ENCODE data around the gene VSTM2B. TPM values are rescaled to one million over a fixed set of nuclear protein-coding genes. Genes with fewer than 3 reads are reported as not detected.

The VSTM2B gene
- total and polyA plus RNA-seq, 2 of the 13 experiments (the other 11 are each of a cell fraction or from before 2014, with no cell fraction given): not detected

- TF ChIP-seq CERS6 (CRISPR knock-in tag; IDR thresholded peaks at IDR 0.05) (no peak), REPIN1 (CRISPR knock-in tag; IDR thresholded peaks at IDR 0.05; ENCODE audit: borderline replicate concordance, low read depth) (no peak), HNF1A (IDR thresholded peaks at IDR 0.05; ENCODE audit: low read depth) (no peak), HNF1A (CRISPR knock-in tag; IDR thresholded peaks at IDR 0.05; ENCODE audit: borderline replicate concordance) (no peak), ZNF205 (CRISPR knock-in tag; IDR thresholded peaks at IDR 0.05) (no peak), ZNF10 (CRISPR knock-in tag; IDR thresholded peaks at IDR 0.05; ENCODE audit: borderline replicate concordance, low read depth) (no peak), FOXJ3 (CRISPR knock-in tag; IDR thresholded peaks at IDR 0.05; ENCODE audit: borderline replicate concordance) (no peak), NONO (IDR thresholded peaks at IDR 0.05) (no peak), NONO (CRISPR knock-in tag; conservative IDR thresholded peaks at IDR 0.05) (no peak), ZBTB42 (CRISPR knock-in tag; IDR thresholded peaks at IDR 0.05) (no peak), BATF2 (CRISPR knock-in tag; IDR thresholded peaks at IDR 0.05) (no peak), SIN3B (IDR thresholded peaks at IDR 0.05; ENCODE audit: low read length) (no peak), ATAD3A (CRISPR knock-in tag; IDR thresholded peaks at IDR 0.05) (no peak)
- TF ChIP-seq, protein P1, sequence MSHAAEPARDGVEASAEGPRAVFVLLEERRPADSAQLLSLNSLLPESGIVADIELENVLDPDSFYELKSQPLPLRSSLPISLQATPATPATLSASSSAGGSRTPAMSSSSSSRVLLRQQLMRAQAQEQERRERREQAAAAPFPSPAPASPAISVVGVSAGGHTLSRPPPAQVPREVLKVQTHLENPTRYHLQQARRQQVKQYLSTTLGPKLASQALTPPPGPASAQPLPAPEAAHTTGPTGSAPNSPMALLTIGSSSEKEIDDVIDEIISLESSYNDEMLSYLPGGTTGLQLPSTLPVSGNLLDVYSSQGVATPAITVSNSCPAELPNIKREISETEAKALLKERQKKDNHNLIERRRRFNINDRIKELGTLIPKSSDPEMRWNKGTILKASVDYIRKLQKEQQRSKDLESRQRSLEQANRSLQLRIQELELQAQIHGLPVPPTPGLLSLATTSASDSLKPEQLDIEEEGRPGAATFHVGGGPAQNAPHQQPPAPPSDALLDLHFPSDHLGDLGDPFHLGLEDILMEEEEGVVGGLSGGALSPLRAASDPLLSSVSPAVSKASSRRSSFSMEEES (CRISPR knock-in tag; IDR thresholded peaks at IDR 0.05): no peak
- TF ChIP-seq, protein P2, sequence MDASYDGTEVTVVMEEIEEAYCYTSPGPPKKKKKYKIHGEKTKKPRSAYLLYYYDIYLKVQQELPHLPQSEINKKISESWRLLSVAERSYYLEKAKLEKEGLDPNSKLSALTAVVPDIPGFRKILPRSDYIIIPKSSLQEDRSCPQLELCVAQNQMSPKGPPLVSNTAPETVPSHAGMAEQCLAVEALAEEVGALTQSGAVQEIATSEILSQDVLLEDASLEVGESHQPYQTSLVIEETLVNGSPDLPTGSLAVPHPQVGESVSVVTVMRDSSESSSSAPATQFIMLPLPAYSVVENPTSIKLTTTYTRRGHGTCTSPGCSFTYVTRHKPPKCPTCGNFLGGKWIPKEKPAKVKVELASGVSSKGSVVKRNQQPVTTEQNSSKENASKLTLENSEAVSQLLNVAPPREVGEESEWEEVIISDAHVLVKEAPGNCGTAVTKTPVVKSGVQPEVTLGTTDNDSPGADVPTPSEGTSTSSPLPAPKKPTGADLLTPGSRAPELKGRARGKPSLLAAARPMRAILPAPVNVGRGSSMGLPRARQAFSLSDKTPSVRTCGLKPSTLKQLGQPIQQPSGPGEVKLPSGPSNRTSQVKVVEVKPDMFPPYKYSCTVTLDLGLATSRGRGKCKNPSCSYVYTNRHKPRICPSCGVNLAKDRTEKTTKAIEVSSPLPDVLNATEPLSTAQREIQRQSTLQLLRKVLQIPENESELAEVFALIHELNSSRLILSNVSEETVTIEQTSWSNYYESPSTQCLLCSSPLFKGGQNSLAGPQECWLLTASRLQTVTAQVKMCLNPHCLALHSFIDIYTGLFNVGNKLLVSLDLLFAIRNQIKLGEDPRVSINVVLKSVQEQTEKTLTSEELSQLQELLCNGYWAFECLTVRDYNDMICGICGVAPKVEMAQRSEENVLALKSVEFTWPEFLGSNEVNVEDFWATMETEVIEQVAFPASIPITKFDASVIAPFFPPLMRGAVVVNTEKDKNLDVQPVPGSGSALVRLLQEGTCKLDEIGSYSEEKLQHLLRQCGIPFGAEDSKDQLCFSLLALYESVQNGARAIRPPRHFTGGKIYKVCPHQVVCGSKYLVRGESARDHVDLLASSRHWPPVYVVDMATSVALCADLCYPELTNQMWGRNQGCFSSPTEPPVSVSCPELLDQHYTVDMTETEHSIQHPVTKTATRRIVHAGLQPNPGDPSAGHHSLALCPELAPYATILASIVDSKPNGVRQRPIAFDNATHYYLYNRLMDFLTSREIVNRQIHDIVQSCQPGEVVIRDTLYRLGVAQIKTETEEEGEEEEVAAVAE (CRISPR knock-in tag; IDR thresholded peaks at IDR 0.05; ENCODE audit: borderline replicate concordance): no peak
- TF ChIP-seq, protein P3, sequence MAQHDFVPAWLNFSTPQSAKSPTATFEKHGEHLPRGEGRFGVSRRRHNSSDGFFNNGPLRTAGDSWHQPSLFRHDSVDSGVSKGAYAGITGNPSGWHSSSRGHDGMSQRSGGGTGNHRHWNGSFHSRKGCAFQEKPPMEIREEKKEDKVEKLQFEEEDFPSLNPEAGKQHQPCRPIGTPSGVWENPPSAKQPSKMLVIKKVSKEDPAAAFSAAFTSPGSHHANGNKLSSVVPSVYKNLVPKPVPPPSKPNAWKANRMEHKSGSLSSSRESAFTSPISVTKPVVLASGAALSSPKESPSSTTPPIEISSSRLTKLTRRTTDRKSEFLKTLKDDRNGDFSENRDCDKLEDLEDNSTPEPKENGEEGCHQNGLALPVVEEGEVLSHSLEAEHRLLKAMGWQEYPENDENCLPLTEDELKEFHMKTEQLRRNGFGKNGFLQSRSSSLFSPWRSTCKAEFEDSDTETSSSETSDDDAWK (CRISPR knock-in tag; IDR thresholded peaks at IDR 0.05): no peak
These were observed 84.9 kb downstream of the VSTM2B start (continued) for GRCh38 chr19:29610574-29611271.
